ENCODE measurements around the gene OR2B2.

OR2B2 gene

DNA sequence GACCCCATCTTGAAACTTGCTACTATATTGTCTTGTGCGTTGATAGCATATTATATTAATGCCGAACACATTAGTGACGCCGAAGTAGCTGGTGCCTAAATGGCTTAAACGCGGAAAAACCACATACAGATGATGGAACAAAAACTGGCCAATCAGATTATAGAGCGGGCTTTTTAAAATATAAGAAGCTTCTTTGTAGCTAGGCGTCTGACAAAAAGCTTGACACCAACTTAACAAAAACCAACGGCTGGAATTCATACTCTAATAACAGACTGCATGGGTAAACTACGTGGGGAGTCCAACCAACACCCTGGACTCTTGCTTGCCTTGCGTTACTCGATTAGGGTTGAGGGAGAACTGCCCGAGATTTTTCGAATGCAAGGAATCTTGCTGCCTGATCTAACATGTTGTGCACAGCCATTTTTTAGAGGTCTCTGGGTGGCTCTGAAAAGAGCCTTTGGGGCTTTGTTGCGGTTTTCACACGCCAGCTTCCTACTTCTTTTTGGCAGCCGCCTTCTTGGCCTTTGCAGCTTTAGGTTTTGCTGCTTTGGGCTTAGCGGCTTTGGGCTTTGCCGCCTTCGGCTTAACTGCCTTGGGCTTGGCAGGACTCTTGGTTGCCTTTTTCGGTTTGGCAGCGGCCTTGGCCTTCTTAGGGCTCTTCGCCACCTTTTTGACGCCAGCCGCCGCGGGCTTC, 45.7 kb downstream of the OR2B2 start:
- peak; percentile 86 for DNase-seq

DNA sequence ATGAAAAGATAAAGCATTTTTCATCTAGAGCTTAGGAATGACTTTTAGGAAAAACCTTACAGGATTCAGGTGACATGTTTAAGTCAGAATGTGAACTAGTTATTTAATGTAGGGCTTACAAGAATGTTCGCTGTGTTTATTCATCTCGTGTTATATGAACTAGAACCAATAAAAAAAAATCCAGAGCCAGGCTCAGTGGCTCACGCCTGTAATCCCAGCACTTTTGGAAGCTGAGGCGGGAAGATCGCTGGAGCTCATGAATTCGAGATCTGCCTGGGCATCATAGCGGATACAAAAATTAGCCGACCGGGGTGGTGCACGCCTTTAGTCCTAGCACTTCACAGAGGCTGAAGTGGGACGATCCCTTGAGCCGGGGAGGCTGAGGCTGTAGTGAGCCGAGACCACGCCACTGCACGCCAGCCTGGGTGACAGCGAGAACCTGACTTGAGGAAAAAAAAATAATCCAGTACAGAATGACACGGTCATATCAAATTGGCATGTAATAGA, 46.3 kb downstream of the OR2B2 start:
- peak; percentile 65 for DNase-seq

DNA sequence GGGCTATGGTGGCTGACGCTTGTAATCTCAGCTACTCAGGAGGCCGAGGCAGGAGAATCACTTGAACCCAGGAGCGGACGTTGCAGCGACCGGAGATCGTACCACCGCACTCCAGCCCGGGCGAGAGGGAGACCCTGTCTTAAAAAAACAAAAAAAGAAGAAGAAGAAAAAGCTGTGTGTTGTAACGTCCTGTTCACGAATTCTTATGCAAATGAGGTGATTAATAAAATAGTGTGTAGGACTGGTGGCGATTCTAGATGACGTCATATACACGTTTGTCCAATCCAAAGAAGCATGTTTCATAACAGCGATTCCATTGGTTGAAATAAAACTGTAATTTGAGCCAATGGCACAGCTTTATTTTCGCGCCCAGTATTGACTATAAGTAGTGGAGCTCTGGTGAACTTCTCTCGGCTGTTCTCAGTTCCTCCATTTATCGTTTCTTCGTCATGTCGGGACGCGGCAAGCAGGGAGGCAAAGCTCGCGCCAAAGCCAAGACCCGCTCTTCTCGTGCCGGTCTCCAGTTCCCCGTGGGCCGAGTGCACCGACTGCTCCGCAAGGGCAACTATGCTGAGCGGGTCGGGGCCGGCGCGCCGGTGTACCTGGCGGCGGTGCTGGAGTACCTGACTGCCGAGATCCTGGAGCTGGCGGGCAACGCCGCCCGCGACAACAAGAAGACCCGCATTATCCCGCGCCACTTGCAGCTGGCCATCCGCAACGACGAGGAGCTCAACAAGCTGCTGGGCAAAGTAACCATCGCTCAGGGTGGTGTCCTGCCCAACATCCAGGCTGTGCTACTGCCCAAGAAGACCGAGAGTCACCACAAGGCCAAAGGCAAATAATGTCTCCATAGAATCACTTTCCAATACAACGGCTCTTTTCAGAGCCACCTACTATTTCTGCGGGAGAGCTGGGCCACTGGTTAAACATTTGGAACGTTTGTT, 47.0 kb downstream of the OR2B2 start:
- peak; percentile 98 for DNase-seq

DNA sequence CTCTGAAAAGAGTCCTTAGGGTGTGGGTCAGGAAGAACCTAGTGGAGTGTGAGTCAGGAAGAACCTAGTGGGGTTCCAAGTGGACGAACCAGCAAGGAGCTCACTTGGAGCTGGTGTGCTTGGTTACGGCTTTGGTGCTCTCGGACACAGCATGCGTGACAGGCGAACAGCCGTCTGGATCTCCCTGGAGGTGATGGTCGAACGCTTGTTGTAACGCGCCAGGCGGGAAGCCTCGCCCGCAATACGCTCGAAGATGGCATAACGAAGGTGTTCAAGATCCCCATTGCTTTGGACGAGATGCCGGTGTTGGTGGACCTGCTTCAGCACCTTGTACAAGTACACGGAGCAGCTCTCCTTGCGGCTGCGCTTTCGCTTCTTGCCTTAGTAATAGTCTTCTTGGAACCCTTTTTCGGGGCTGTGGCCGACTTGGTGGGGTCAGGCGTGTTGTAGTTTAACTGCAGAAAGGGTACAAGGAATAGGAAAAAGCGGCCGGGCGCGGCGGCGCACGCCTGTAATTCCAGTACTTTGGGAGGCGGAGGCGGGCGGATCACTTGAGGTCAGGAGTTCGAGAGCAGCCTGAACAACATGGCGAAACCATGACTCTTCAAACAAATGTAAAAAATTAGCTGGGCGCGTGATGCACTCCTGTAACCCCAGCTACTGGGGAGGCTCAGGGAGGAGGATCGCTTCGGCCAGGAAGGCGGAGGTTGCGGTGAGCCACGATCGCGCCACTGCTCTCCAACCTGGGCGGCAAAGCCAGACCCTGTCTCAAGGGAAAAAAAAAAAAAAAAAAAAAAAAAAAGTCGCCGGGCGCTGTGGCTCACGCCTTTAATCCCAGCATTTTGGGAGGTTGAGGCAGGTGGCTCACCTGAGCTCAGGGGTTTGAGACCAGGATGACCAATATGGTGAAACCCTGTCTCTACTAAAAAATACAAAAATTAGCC, 48.0 kb downstream of the OR2B2 start:
- peak; percentile 21 for DNase-seq

DNA sequence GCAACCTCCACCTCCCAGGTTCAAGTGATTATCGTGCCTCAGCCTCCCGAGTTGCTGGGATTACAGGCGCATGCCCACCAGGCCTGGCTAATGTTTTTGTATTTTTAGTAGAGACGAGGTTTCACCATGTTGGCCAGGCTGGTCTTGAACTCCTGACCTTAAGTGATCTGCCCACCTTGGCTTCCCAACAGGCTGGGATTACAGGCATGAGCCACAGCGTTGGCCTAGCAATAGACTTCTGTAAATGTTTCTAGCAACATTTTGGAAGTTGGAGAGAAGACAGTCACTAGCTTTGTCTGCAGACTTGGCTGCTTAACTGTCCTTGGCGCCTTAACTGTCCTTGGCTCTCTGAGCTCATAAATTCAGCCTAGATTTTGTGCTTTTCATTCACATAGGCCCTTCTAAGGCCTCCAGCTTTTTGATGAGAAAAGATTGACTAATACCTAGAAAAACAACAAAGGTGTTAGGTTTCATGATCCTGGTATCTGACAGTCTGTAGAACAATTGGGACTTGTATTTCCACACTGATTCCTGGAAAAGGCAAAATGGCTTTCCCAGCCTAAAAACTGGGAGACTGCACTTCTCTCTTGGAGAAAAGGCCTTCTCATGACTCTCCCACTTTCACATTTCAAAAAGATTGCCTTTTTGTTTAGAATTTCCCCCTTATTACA, 49.7 kb downstream of the OR2B2 start:
- DNase-seq, result no peak

DNA sequence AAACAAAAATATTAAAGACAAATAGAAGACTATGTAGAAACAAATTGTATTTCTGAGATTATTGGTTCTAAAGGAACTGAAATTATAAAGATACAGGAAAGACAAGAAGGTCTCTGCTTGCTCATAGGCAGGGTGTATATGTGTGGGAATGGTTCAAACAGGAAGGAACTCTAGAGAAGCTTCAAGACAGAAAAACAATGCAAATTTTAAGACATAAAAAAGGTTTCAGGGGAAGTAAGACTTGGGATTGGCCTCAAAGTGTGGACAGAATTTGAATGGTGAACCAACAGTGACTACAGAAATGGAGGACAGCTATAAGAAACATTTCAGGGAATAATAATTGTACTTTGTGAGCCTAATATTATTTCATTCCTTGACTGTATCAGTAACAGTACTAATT, 50.3 kb downstream of the OR2B2 start:
- no peak for DNase-seq

DNA sequence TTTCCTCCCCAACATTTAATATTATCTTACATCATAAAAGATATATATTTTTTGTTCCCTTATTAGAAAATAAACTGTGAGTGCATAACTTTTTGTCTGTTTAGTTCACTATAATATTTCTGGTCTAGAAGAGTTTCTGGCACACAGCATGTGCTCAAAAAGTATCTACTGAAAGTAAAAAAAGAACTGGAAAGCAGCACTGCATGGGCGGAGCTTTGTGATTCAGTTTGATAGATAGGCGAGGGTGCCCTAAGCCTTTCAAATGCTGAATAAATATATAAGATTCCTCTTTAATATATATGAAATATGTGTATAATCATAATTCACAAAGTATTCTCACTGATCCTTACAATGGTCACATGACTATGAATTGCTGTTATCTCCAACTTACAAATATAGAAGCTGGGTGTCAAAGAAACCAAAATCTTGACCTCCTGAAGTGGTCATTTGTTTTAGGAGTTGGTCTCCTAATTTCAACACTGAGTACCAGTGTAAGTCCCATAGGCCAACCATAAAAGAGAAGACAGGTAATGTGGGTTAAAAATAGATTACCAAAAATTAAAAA, 50.8 kb downstream of the OR2B2 start:
- no peak for DNase-seq

All from fibroblast of skin of back (primary cell).